Spinal cord (tissue), 10 donors: ENCODE results near the gene LDLRAD4. TPM values are rescaled to one million over a fixed set of nuclear protein-coding genes. Genes with fewer than 3 reads are reported as not detected.

ENCODE experiments used
- DNase-seq, 6 donors: peaks; one replicate each; pipeline versions ENCODE4 v3.0.0 to v3.0.0-alpha.2; 2013 to 2015; ENCODE audit warnings: low spot score in 6 of 6, low read depth in 4 of 6
- H3K27ac ChIP-seq: one replicate; pipeline ENCODE4 v1.5.1; 2013; ENCODE audit warnings: low read depth, low read length, control low read depth
- H3K27me3 ChIP-seq: one replicate; pipeline ENCODE4 v1.6.1; 2013; ENCODE audit warnings: low read length; ENCODE audit not compliant: control insufficient read depth, insufficient read depth
- H3K36me3 ChIP-seq: one replicate; pipeline ENCODE4 v1.6.1; 2013; ENCODE audit warnings: low read length; ENCODE audit not compliant: control insufficient read depth, insufficient read depth
- H3K4me1 ChIP-seq: one replicate; pipeline ENCODE4 v1.6.1; 2013; ENCODE audit warnings: low read length; ENCODE audit not compliant: control insufficient read depth, insufficient read depth
- H3K4me3 ChIP-seq: one replicate; pipeline ENCODE4 v1.5.1; 2013; ENCODE audit warnings: low read depth, low read length, control low read depth
- H3K9me3 ChIP-seq: one replicate; pipeline ENCODE4 v1.6.1; 2013; ENCODE audit warnings: low read length; ENCODE audit not compliant: control insufficient read depth, insufficient read depth
- WGBS: methylation state at CpG from one replicate; pipeline ENCODE4 v1.1.5; 2013; ENCODE audit warnings: missing lambda C conversion rate; ENCODE audit not compliant: insufficient coverage; 5-methylcytosine and 5-hydroxymethylcytosine counted together
- polyA plus RNA-seq, 2 donors: library from polyadenylated mRNA; unstranded; fragments of 120-200 nt; gene quantifications; one replicate each; pipeline ENCODE4 v1.2.1, GENCODE V29; 2013; ENCODE audit not compliant: insufficient read length in 2 of 2
- total RNA-seq, 2 donors: library from RNA; depleted of rRNA in 1 of 2; stranded (reverse); fragments of 120-200 nt in 1 of 2; fragments of >200 nt in 1 of 2; gene quantifications; one replicate each; pipeline versions ENCODE4 v1.2.3 to v1.2.4, GENCODE V29; 2013 to 2014
- donor health status: healthy.

Gene LDLRAD4
- total and polyA plus RNA-seq, 4 donors, result 26.7 to 67.7 (median 38.5) TPM

- 86% methylated on average over 12 of the region's 14 CpGs for WGBS
- Histone ChIP-seq H3K9me3 (no peaks in the 10 kb centered on the region), H3K27me3 (no peaks in the 10 kb centered on the region), H3K36me3 (no peaks in the 10 kb centered on the region), H3K4me3 (no peak overlapping the region), H3K27ac (no peak overlapping the region), H3K4me1 (no peaks in the 10 kb centered on the region)
- DNase-seq, result no peak
Observed at GRCh38 chr18:13181765-13182164, 36.8 kb upstream of the LDLRAD4 start.

- Histone ChIP-seq H3K4me1 (no peaks in the 10 kb centered on the region), H3K27ac (no peak overlapping the region), H3K27me3 (no peaks in the 10 kb centered on the region), H3K9me3 (no peaks in the 10 kb centered on the region), H3K4me3 (no peak overlapping the region), H3K36me3 (no peaks in the 10 kb centered on the region)
- DNase-seq, result no peak
- WGBS, result no CpG with 5 or more reads among the region's 5 CpGs
Observed at GRCh38 chr18:13183359-13183758, 35.2 kb upstream of the LDLRAD4 start.

- Histone ChIP-seq H3K27ac (no peak overlapping the region), H3K27me3 (no peaks in the 10 kb centered on the region), H3K36me3 (no peaks in the 10 kb centered on the region), H3K9me3 (no peaks in the 10 kb centered on the region), H3K4me3 (no peak overlapping the region), H3K4me1 (no peaks in the 10 kb centered on the region)
- DNase-seq, result no peak
- 76% methylated on average over 8 of the region's 8 CpGs for WGBS
Observed at GRCh38 chr18:13183790-13184189, 34.8 kb upstream of the LDLRAD4 start.

- 94% methylated on average over 9 of the region's 9 CpGs for WGBS
- H3K27ac ChIP-seq, result no peak overlapping the region
- no peaks in the 10 kb centered on the region for H3K27me3 ChIP-seq
- H3K36me3 ChIP-seq, result no peaks in the 10 kb centered on the region
- no peaks in the 10 kb centered on the region for H3K4me1 ChIP-seq
- H3K4me3 ChIP-seq, result no peak overlapping the region
- no peaks in the 10 kb centered on the region for H3K9me3 ChIP-seq
- DNase-seq, result no peak
Observed at GRCh38 chr18:13184396-13184795, 34.2 kb upstream of the LDLRAD4 start.

GRCh38 chr18:13185675-13186198 lies 32.8 kb upstream of the LDLRAD4 start:
- 78% methylated on average over 7 of the region's 8 CpGs for WGBS
- Histone ChIP-seq H3K9me3 (no peaks in the 10 kb centered on the region), H3K4me1 (no peaks in the 10 kb centered on the region), H3K36me3 (no peaks in the 10 kb centered on the region), H3K4me3 (no peak overlapping the region), H3K27ac (no peak overlapping the region), H3K27me3 (no peaks in the 10 kb centered on the region)
- DNase-seq, result no peak

- no peaks in the 10 kb centered on the region for H3K27me3 ChIP-seq
- H3K36me3 ChIP-seq, result no peaks in the 10 kb centered on the region
- DNase-seq, result no peak
- H3K4me1 ChIP-seq, result peaks cover under 1% of the 10 kb centered on the region
- no peak overlapping the region for H3K4me3 ChIP-seq
- no peak overlapping the region for H3K27ac ChIP-seq
- no peaks in the 10 kb centered on the region for H3K9me3 ChIP-seq
- WGBS, result 80% methylated on average over 3 of the region's 6 CpGs
Observed at GRCh38 chr18:13186687-13187086, 31.9 kb upstream of the LDLRAD4 start.

GRCh38 chr18:13187498-13187897 lies 31.1 kb upstream of the LDLRAD4 start:
- Histone ChIP-seq H3K4me1 (peaks cover 5% of the 10 kb centered on the region), H3K9me3 (no peaks in the 10 kb centered on the region), H3K27ac (no peak overlapping the region), H3K4me3 (no peak overlapping the region), H3K36me3 (no peaks in the 10 kb centered on the region), H3K27me3 (no peaks in the 10 kb centered on the region)
- no peak for DNase-seq
- WGBS, result 93% methylated on average over 4 of the region's 4 CpGs

- peak in 1 of 6 donors; percentile 81 for DNase-seq
- H3K27me3 ChIP-seq, result no peaks in the 10 kb centered on the region
- WGBS, result 65% methylated on average over 2 of the region's 3 CpGs
Observed at GRCh38 chr18:13191031-13191430, 27.5 kb upstream of the LDLRAD4 start.

GRCh38 chr18:13191779-13192178 lies 26.8 kb upstream of the LDLRAD4 start:
- peaks cover 5% of the 10 kb centered on the region for H3K4me1 ChIP-seq
- no peak overlapping the region for H3K27ac ChIP-seq
- H3K4me3 ChIP-seq, result no peak overlapping the region
- WGBS, result 42% methylated on average over 5 of the region's 7 CpGs
- no peaks in the 10 kb centered on the region for H3K9me3 ChIP-seq
- no peaks in the 10 kb centered on the region for H3K36me3 ChIP-seq
- H3K27me3 ChIP-seq, result no peaks in the 10 kb centered on the region
- peak in 2 of 6 donors; percentile 32 to 55 for DNase-seq

More at GRCh38 chr18:13191031-13191430, 27.5 kb upstream of the LDLRAD4 start:
- Histone ChIP-seq H3K27ac (no peak overlapping the region), H3K36me3 (no peaks in the 10 kb centered on the region), H3K9me3 (no peaks in the 10 kb centered on the region), H3K4me3 (no peak overlapping the region), H3K4me1 (peaks cover 5% of the 10 kb centered on the region)

GRCh38 chr18:13192970-13193369 lies 25.6 kb upstream of the LDLRAD4 start:
- H3K9me3 ChIP-seq, result no peaks in the 10 kb centered on the region
- H3K4me3 ChIP-seq, result no peak overlapping the region
- H3K27me3 ChIP-seq, result no peaks in the 10 kb centered on the region
- H3K4me1 ChIP-seq, result peaks cover 5% of the 10 kb centered on the region
- WGBS, result no CpG with 5 or more reads among the region's 2 CpGs
- H3K27ac ChIP-seq, result no peak overlapping the region
- DNase-seq, result no peak
- no peaks in the 10 kb centered on the region for H3K36me3 ChIP-seq
